H1 (cell line): ENCODE measurements around the gene HMGN2. TPM values are rescaled to one million over a fixed set of nuclear protein-coding genes. Genes with fewer than 3 reads are reported as not detected.

ENCODE experiments used
- CTCF ChIA-PET: fragments of 300-600 bp; sonication (Branson Sonifier 250); formaldehyde crosslinking; loops from one replicate; lab custom pipeline; 2021; ENCODE audit not compliant: partially characterized antibody; lab: Charles Lee
- POLR2A ChIA-PET: fragments of 300-600 bp; sonication (Branson Sonifier 250); formaldehyde crosslinking; loops from one replicate; lab custom pipeline; 2021; ENCODE audit warnings: inconsistent platforms; ENCODE audit not compliant: partially characterized antibody; lab: Charles Lee
- DNase-seq, 2 experiments: peaks; one replicate each; pipeline versions ENCODE4 v3.0.0 to v3.0.0-alpha.2; 2010 to 2022; ENCODE audit warnings: low spot score in 2 of 2, low read depth in 1 of 2, mixed read lengths in 1 of 2
- FAIRE-seq: peaks from 2 replicates; lab custom pipeline; 2011; peaks lifted over from hg19 to GRCh38; lab: Jason Lieb, UNC
- H2AFZ ChIP-seq: 2 replicates; pipeline ENCODE4 v1.8.1; 2012; ENCODE audit warnings: low read length, inconsistent platforms
- H2AK5ac ChIP-seq: 2 replicates; pipeline ENCODE4 v1.6.1; 2013; ENCODE audit warnings: low read depth, low read length
- H2BK120ac ChIP-seq: replicated peaks from 2 replicates; pipeline ENCODE3; 2013; ENCODE audit warnings: low read depth, low read length, inconsistent platforms
- H2BK12ac ChIP-seq: 2 replicates; pipeline ENCODE4 v1.6.1; 2013; ENCODE audit warnings: low read depth, low read length
- H2BK15ac ChIP-seq: 2 replicates; pipeline ENCODE4 v1.6.1; 2013; ENCODE audit warnings: low read length
- H2BK20ac ChIP-seq: 2 replicates; pipeline ENCODE4 v1.6.1; 2013; ENCODE audit warnings: low read length
- H2BK5ac ChIP-seq: 2 replicates; pipeline ENCODE4 v1.6.1; 2013; ENCODE audit warnings: low read depth, low read length
- H3K14ac ChIP-seq: 2 replicates; pipeline ENCODE4 v1.6.1; 2013; ENCODE audit warnings: inconsistent platforms; ENCODE audit not compliant: insufficient read length
- H3K18ac ChIP-seq: 2 replicates; pipeline ENCODE4 v1.6.1; 2013; ENCODE audit warnings: low read length; ENCODE audit errors: extremely low read depth
- H3K23ac ChIP-seq: 2 replicates; pipeline ENCODE4 v1.6.1; 2013; ENCODE audit warnings: inconsistent platforms; ENCODE audit not compliant: insufficient read length
- H3K23me2 ChIP-seq: 2 replicates; pipeline ENCODE4 v1.6.1; 2013; ENCODE audit warnings: low read depth, low read length
- H3K27ac ChIP-seq: 2 replicates; pipeline ENCODE4 v1.6.1; 2011; ENCODE audit warnings: low read depth, low read length, inconsistent platforms
- H3K27me3 ChIP-seq, 4 experiments: replicated peaks in 1 of 4; 1 replicate in 1 of 4; 2 replicates in 3 of 4; pipeline versions ENCODE4 v1.6.1 to v1.8.1; 2011 to 2013; ENCODE audit warnings: low read length in 3 of 4, mild to moderate bottlenecking in 3 of 4, inconsistent platforms in 2 of 4, mixed read lengths in 2 of 4, moderate library complexity in 1 of 4; ENCODE audit not compliant: control insufficient read depth in 3 of 4, insufficient read depth in 3 of 4; ENCODE audit errors: extremely low read depth in 1 of 4
- H3K36me3 ChIP-seq, 4 experiments: 2 replicates each; pipeline versions ENCODE4 v1.6.1 to v1.8.1; 2011 to 2013; ENCODE audit warnings: mild to moderate bottlenecking in 4 of 4, low read length in 3 of 4, moderate library complexity in 2 of 4, control low read depth in 1 of 4, inconsistent platforms in 1 of 4; ENCODE audit not compliant: insufficient read depth in 4 of 4, control insufficient read depth in 2 of 4
- H3K4ac ChIP-seq: replicated peaks from 2 replicates; pipeline ENCODE3; 2013; ENCODE audit warnings: low read length, low read depth, mixed read lengths, inconsistent platforms; ENCODE audit not compliant: insufficient read length
- H3K4me1 ChIP-seq, 4 experiments: replicated peaks in 1 of 4; 1 replicate in 1 of 4; 2 replicates in 3 of 4; pipeline versions ENCODE4 v1.6.1 to v1.8.1; 2011 to 2013; ENCODE audit warnings: low read length in 3 of 4, inconsistent platforms in 2 of 4, mixed read lengths in 1 of 4; ENCODE audit not compliant: insufficient read depth in 4 of 4, control insufficient read depth in 3 of 4
- H3K4me2 ChIP-seq, 2 experiments: 2 replicates each; pipeline versions ENCODE4 v1.6.1 to v1.8.1; 2011 to 2013; ENCODE audit warnings: low read depth in 2 of 2, low read length in 2 of 2, control low read depth in 1 of 2, inconsistent platforms in 1 of 2, mild to moderate bottlenecking in 1 of 2; ENCODE audit not compliant: insufficient read depth in 1 of 2
- H3K4me3 ChIP-seq, 4 experiments: fragments of 200-600, 300-600 bp in 1 of 4; sonication (generic), shearing (Covaris generic), sonication (Bioruptor Twin) in 1 of 4; 2 replicates each; pipeline versions ENCODE4 v1.5.1 to v1.8.1; 2011 to 2016; ENCODE audit warnings: low read length in 4 of 4, low read depth in 3 of 4, control low read depth in 2 of 4, inconsistent platforms in 2 of 4, mild to moderate bottlenecking in 2 of 4, mixed read lengths in 1 of 4, moderate library complexity in 1 of 4; ENCODE audit not compliant: insufficient read depth in 2 of 4; ENCODE audit errors: extremely low read depth in 1 of 4
- H3K56ac ChIP-seq: replicated peaks from 2 replicates; pipeline ENCODE3; 2013; ENCODE audit warnings: low read depth, mild to moderate bottlenecking, mixed read lengths, low read length, inconsistent platforms; ENCODE audit not compliant: insufficient read length
- H3K79me1 ChIP-seq: 2 replicates; pipeline ENCODE4 v1.6.1; 2013; ENCODE audit warnings: low read depth, low read length, control low read depth
- H3K79me2 ChIP-seq, 2 experiments: 2 replicates each; pipeline versions ENCODE4 v1.6.1 to v1.8.1; 2012 to 2013; ENCODE audit warnings: low read length in 2 of 2, mild to moderate bottlenecking in 2 of 2, inconsistent platforms in 1 of 2; ENCODE audit not compliant: insufficient read depth in 2 of 2, control insufficient read depth in 1 of 2
- H3K9ac ChIP-seq, 4 experiments: replicated peaks in 1 of 4; 1 replicate in 1 of 4; 2 replicates in 3 of 4; pipeline versions ENCODE4 v1.6.1 to v1.8.1; 2011 to 2013; ENCODE audit warnings: low read depth in 3 of 4, low read length in 3 of 4, control low read depth in 2 of 4, mild to moderate bottlenecking in 2 of 4, moderate library complexity in 2 of 4, inconsistent platforms in 1 of 4; ENCODE audit errors: extremely low read depth in 1 of 4
- H3K9me3 ChIP-seq, 2 experiments: 2 replicates each; pipeline versions ENCODE4 v1.6.1 to v1.8.1; 2012 to 2013; ENCODE audit warnings: mild to moderate bottlenecking in 2 of 2, moderate library complexity in 2 of 2, control low read depth in 1 of 2, inconsistent platforms in 1 of 2, low read depth in 1 of 2, low read length in 1 of 2, mixed read lengths in 1 of 2; ENCODE audit not compliant: insufficient read depth in 2 of 2
- H4K20me1 ChIP-seq, 2 experiments: replicated peaks in 1 of 2; 2 replicates each; pipeline versions ENCODE3 to v1.8.1; 2011 to 2013; ENCODE audit warnings: inconsistent platforms in 2 of 2, low read length in 2 of 2, mild to moderate bottlenecking in 1 of 2; ENCODE audit not compliant: insufficient read depth in 2 of 2, control insufficient read depth in 1 of 2
- H4K5ac ChIP-seq: 2 replicates; pipeline ENCODE4 v1.6.1; 2013; ENCODE audit warnings: low read length, low read depth, mixed read lengths, inconsistent platforms; ENCODE audit not compliant: insufficient read length
- H4K8ac ChIP-seq: 2 replicates; pipeline ENCODE4 v1.8.0; 2013; ENCODE audit warnings: mild to moderate bottlenecking, moderate library complexity, low read length, inconsistent platforms; ENCODE audit not compliant: insufficient read depth; ENCODE audit errors: extremely low read depth
- H4K91ac ChIP-seq: replicated peaks from 2 replicates; pipeline ENCODE3; 2013; ENCODE audit warnings: low read length, mixed read lengths, inconsistent platforms; ENCODE audit not compliant: insufficient read length
- ASH2L ChIP-seq: fragments of 200-600, 300-600 bp; sonication (generic); IDR thresholded peaks from one replicate; pipeline ENCODE4 v1.7.1; 2017; ENCODE audit warnings: low read length
- CREB1 ChIP-seq: IDR thresholded peaks from 2 replicates; pipeline ENCODE4 v1.6.1; 2012; ENCODE audit warnings: inconsistent platforms
- GABPA ChIP-seq: IDR thresholded peaks from 2 replicates; pipeline ENCODE4 v1.6.1; 2011; ENCODE audit warnings: mild to moderate bottlenecking, low read length, moderate library complexity, borderline replicate concordance; ENCODE audit not compliant: insufficient read depth
- JUN ChIP-seq: IDR thresholded peaks from 2 replicates; pipeline ENCODE4 v1.6.1; 2011; ENCODE audit warnings: low read depth, mild to moderate bottlenecking, improper control_type of control experiment, low read length
- JUND ChIP-seq: IDR thresholded peaks from 2 replicates; pipeline ENCODE4 v1.6.1; 2011; ENCODE audit warnings: mild to moderate bottlenecking, improper control_type of control experiment, low read length
- MAFK ChIP-seq: IDR thresholded peaks from 2 replicates; pipeline ENCODE4 v1.6.1; 2012; ENCODE audit warnings: low read depth, mild to moderate bottlenecking, improper control_type of control experiment, low read length
- PHF8 ChIP-seq: fragments of 200-600 bp; sonication (generic); conservative IDR thresholded peaks from 2 replicates; pipeline ENCODE4 v1.7.1; 2012; ENCODE audit warnings: low read depth, mild to moderate bottlenecking, inconsistent platforms, low read length, moderate library complexity
- RBBP5 ChIP-seq: IDR thresholded peaks from 2 replicates; pipeline ENCODE4 v1.7.1; 2012; ENCODE audit warnings: low read depth, mild to moderate bottlenecking, inconsistent platforms, low read length, moderate library complexity, borderline replicate concordance
- RNF2 ChIP-seq: fragments of 200-900, 300-1000 bp; sonication (generic); IDR thresholded peaks from 2 replicates; pipeline ENCODE4 v1.7.1; 2016; ENCODE audit warnings: borderline replicate concordance, low read depth, mild to moderate bottlenecking, antibody characterized with exemption, low read length; ENCODE audit not compliant: poor library complexity, severe bottlenecking; ENCODE audit errors: missing control alignments
- TAF1 ChIP-seq: IDR thresholded peaks from 2 replicates; pipeline ENCODE4 v1.6.1; 2011; ENCODE audit warnings: mild to moderate bottlenecking, low read depth, low read length
- TCF12 ChIP-seq: IDR thresholded peaks from 2 replicates; pipeline ENCODE4 v1.6.1; 2011; ENCODE audit warnings: low read depth, mild to moderate bottlenecking, low read length
- YY1 ChIP-seq: IDR thresholded peaks from 2 replicates; pipeline ENCODE4 v1.6.1; 2011; ENCODE audit warnings: low read depth, mild to moderate bottlenecking, low read length
- WGBS, 2 experiments: shearing (Covaris generic) in 1 of 2; methylation state at CpG; one replicate each; pipeline versions ENCODE4 v1.1.6 to v1.1.7; 2013 to 2015; ENCODE audit warnings: low lambda C conversion rate in 2 of 2, mixed read lengths in 2 of 2, inconsistent platforms in 1 of 2, low coverage in 1 of 2, missing lambda C conversion rate in 1 of 2; ENCODE audit not compliant: insufficient replicate concordance in 2 of 2, insufficient coverage in 1 of 2, insufficient read length in 1 of 2; ENCODE audit errors: extremely low coverage in 1 of 2, missing lambda C conversion rate in 1 of 2; 5-methylcytosine and 5-hydroxymethylcytosine counted together
- polyA plus RNA-seq, 7 experiments: library from polyadenylated mRNA; depleted of rRNA in 3 of 7; stranded (reverse) in 5 of 7; unstranded in 2 of 7; fragments of >200 nt in 5 of 7; fragments of 200-250 nt in 2 of 7; gene quantifications; 1 replicate in 5 of 7; 2 replicates in 1 of 7; 4 replicates in 1 of 7; pipeline versions ENCODE4 v1.2.1 to v1.2.3, GENCODE V29; 2011 to 2013; ENCODE audit warnings: missing spikeins in 2 of 7, mixed read lengths in 2 of 7
- total RNA-seq: library from RNA; stranded (reverse); fragmentation: NEBNext Ultra II Directional; extraction: Animal tissue kit (Norgen Biotek cat#: 25700); gene quantifications from 2 replicates; pipeline ENCODE4 v1.2.1, GENCODE V29; 2021
- TF ChIP-seq, protein P1 (sequence below): IDR thresholded peaks from 2 replicates; pipeline ENCODE4 v1.6.1; 2012; ENCODE audit warnings: low read length, inconsistent platforms

The HMGN2 gene
- total and polyA plus RNA-seq, 2 of the 8 experiments (the other 6 are each of a cell fraction or from before 2014, with no cell fraction given): 254 to 453 TPM

DNA sequence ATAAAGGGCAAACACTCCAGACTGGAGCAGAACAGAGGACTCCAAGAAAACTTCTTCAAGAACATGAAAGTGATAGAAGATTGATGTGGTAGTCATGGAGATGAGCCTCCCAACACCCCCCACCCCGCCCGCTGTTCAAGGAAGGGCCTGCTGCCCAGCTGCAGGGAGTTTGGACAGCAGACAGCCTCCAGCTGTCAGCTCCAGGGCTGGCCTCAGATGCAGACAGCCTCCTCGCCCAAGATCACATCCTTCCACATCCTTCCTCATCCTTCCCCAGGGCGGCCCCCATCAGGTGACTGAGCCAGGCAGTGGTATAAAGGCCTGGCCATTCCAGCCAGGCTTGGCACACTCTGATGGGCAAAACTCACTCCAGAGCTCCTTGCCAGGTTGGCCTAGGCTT, 24.6 kb downstream of the HMGN2 start:
- H4K20me1 ChIP-seq: no peaks in the 10 kb centered on the region
- no peaks in the 10 kb centered on the region for H3K79me2 ChIP-seq
- H4K91ac ChIP-seq: no peak overlapping the region
- no peaks in the 10 kb centered on the region for H3K36me3 ChIP-seq
- no peak overlapping the region for H3K4ac ChIP-seq
- no peaks in the 10 kb centered on the region for H3K79me1 ChIP-seq
- no peak overlapping the region for H3K14ac ChIP-seq
- no peak overlapping the region for H2BK15ac ChIP-seq
- no peaks in the 10 kb centered on the region for H3K9me3 ChIP-seq
- no peak overlapping the region for H2BK5ac ChIP-seq
- no peak overlapping the region for H3K4me2 ChIP-seq
- no peak overlapping the region for H3K23ac ChIP-seq
- 90% methylated on average over 4 of the region's 4 CpGs; no CpG with 5 or more reads in 1 of the 2 experiments for WGBS, 2 experiments
- no peak for DNase-seq
- H2AFZ ChIP-seq: no peak overlapping the region
- ChIA-PET POLR2A (interaction anchor here (0.6 to 1.3 kb wide), 4 partner anchors 10 to 209 kb away, joined by 3 to 5 read pairs (median 3); no protein-coding TSS in a partner anchor), CTCF (interaction anchor here (1.1 to 1.2 kb wide), 3 partner anchors 34 to 336 kb away, joined by 3 to 4 read pairs (median 3); no protein-coding TSS in a partner anchor)
- H3K56ac ChIP-seq: no peak overlapping the region
- no peak overlapping the region for H2BK12ac ChIP-seq
- no peaks in the 10 kb centered on the region for H3K4me1 ChIP-seq
- no peak overlapping the region; the same call in 1 of the 2 replicates for H4K8ac ChIP-seq
- no peaks in the 10 kb centered on the region for H3K27me3 ChIP-seq
- H3K4me3 ChIP-seq: no peak overlapping the region
- no peak overlapping the region for H3K9ac ChIP-seq
- H4K5ac ChIP-seq: no peak overlapping the region
- no peak overlapping the region for H2BK20ac ChIP-seq
- peaks cover 10% of the 10 kb centered on the region; the same call in 1 of the 2 replicates for H3K23me2 ChIP-seq
- no peak overlapping the region for H2BK120ac ChIP-seq
- H3K18ac ChIP-seq: no peak overlapping the region
- no peak for FAIRE-seq
- H3K27ac ChIP-seq: no peak overlapping the region
- H2AK5ac ChIP-seq: no peak overlapping the region
- TF ChIP-seq YY1 (no peak), TAF1 (no peak), MAFK (no peak), GABPA (no peak), TCF12 (no peak), JUND (no peak), RBBP5 (no peak), JUN (no peak), CREB1 (no peak), ASH2L (no peak), RNF2 (no peak), PHF8 (no peak)
- TF ChIP-seq, protein P1, sequence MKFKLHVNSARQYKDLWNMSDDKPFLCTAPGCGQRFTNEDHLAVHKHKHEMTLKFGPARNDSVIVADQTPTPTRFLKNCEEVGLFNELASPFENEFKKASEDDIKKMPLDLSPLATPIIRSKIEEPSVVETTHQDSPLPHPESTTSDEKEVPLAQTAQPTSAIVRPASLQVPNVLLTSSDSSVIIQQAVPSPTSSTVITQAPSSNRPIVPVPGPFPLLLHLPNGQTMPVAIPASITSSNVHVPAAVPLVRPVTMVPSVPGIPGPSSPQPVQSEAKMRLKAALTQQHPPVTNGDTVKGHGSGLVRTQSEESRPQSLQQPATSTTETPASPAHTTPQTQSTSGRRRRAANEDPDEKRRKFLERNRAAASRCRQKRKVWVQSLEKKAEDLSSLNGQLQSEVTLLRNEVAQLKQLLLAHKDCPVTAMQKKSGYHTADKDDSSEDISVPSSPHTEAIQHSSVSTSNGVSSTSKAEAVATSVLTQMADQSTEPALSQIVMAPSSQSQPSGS: no peak
